IPS DF 19.7 (cell line): ENCODE results near the gene HES5.

Source experiments
- DNase-seq: peaks from one replicate; pipeline ENCODE4 v3.0.0-alpha.2; 2013; ENCODE audit warnings: low read depth, low spot score

The HES5 gene

GRCh38 chr1:2530513-2531361, 674 bp upstream of the HES5 start:
- DNase-seq, result no peak

- no peak for DNase-seq
These were observed 888 bp downstream of the HES5 start for GRCh38 chr1:2528966-2529783.

GRCh38 chr1:2528611-2528965, 1.5 kb downstream of the HES5 start:
- DNase-seq, result no peak

- no peak for DNase-seq
These were observed 2.0 kb downstream of the HES5 start for GRCh38 chr1:2528016-2528415.

DNA sequence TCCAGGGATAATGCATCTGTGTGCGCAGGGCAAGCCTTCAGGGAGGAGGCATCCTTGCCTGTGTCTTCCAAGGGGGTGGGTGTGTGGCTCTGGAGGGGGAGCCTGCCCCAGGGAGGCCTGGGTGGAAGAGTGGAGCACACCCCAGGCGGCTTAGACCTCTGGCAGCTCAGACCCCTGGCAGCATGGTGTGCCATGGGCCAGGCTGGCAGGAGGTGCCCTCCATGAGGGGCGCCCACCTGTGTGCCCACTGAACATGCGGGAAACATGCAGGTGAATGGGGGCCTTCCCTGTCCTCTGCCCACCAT, 2.6 kb downstream of the HES5 start:
- no peak for DNase-seq

DNA sequence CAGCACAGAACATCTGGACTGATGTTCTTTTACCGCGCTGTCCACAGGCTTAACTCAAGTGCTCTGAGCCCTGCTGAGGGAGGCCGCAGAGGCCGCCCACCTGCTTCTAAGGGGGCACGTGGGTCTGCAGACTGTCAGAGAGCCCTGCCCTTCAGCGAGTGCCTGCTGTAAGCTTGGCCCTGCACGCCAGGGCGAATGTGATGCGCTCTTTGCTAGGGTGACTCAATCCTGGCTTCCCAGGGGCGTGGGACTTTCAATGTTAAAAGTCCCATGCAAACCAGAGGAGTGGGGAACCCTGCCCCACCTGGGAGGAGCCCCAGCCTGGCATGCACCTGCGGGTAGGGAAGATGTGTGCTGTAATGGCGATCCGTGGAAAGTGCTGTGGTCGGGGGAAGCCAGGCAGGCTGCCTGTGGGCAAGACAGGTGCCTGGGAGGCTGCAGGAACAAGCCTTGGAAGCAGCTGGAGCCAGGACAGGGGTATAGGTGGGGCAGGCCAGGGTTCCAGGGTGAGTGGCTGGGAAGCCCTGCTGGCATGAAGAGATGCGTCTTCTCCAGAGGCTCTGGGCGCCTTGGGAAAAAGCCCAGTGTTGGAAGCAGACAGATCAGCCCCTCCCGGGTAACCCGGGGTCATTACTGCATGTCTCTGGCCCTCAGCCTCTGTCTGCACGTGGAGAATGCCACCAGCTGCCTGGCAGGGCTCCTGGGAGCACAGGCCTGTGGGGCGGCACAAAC, 3.1 kb downstream of the HES5 start:
- DNase-seq, result no peak

DNA sequence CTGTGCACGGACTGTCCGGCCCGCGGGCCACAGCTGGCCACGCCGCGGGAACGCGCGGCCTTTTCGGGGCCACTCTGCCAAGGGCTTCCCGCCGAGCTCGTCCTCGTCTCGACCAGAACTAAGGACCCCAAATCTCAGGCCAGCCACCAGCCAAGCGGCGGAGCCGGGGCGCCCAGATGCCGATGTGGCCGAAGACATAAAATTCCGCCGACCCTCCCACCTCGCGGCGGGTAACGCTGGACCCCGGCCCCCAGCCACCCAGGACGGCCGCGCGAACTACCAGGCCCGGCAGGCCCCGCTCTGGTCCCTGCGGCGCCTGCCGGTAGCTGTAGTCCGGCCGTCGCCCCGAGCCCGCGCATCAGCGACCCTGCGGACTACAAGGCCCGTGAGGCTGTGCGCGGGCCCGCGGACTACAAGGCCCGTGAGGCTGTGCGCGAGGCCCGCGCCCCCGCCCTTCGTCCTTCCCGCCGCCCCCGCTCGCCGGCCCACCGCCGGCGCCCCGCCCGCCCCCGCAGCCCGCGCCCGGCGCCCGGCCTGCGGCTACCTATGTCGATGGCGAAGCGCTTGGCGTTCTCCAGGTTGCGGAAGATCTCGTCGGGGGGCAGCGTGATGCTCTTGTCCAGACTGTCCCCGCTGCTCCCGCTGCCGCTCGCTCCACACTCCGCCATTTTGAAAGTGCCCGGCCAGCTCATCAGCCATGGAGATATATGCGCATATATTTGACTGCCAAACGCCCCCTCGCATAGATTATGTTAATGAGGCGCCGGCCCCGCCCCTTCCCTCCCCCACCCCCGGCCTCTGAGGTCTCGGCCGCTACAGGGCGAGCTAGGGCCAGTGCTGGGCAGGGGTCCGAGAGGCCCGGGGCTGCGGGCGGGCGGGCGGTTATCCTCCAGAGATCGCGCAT, 3.9 kb downstream of the HES5 start, which contains the start of gene PANK4:
TSS of gene PANK4 (minus strand) at position 677 of the 904 bp plus-strand sequence. CDS start at position 668, 9 bp downstream.
- no peak for DNase-seq

GRCh38 chr1:2525572-2525919, 4.5 kb downstream of the HES5 start:
- no peak for DNase-seq

- DNase-seq, result no peak
These were observed 6.0 kb downstream of the HES5 start for GRCh38 chr1:2523891-2524609.

DNA sequence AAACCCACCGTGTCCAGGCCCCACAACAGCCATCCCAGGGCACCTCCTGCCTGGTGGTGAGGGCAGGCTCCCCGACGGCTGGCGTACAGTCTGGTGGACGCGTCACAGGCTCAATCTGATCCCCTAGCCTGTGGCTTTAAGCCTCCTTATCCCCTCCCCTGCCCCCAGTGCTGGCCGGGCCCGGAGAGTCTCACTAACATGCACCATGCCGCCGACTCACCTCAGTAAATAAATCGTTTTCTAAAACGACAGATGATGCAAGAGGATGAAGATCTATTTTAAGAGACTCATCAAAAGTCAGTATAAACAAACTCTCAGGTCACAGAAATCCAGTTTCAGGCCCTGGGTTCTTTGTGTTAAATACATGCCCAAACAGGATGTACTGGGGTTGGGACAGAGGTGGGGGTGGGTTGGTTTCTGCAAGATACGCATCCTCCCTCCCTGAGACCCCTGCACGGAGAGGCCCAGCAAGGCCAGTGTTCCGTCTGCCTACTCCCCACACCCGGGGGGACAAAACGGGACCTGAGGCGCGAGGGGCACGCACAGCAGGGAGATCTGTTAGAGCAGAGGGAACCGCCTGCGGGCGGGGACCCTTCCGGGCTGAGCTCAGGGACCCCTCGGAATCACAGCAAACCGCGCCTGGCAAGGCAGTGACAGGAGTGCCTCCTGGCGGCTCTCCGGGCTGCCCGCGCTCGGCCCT, 6.7 kb downstream of the HES5 start:
- no peak for DNase-seq

DNA sequence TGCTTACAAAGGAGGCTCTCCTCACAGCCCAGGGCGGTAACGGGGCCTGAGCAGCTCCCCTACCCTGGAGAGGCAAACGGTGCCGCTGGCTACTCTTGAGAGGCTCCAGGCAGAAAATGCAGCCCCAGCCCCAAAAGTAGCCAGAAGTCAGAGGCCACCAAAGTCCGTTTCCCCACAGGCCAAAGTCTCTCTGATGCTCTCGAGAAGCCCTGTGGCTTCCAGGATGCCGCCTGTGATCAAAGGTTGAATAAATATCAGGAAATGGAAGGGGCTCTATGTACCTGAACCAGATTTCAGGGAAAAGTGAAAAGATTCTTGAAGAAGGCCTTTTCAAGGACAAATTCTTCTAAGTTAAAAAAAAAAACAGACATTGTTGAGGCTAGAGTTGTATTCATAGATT, 7.8 kb downstream of the HES5 start:
- no peak for DNase-seq

DNA sequence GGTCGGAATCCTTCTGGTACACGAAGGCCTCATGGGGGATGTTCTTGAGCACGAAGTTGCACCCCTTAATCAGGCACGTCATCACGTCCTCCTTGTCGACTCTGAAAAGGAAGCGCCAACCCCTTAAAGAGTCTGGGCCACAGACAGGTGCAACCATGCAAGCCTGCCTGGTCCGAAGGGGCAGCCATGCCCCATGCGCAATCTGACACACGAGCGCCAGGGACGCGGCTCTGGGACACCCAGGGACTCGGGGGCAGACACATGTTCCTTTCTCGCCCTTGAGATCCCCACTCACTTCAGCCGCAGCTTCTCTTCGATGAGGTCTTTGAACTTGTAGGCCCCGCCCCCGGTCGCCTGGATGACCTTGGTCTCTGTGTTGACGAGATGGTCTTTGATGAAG, 9.3 kb downstream of the HES5 start:
- no peak for DNase-seq

- DNase-seq, result no peak
These were observed 9.9 kb downstream of the HES5 start for GRCh38 chr1:2520206-2520605.

GRCh38 chr1:2519729-2520128, 10.3 kb downstream of the HES5 start:
- no peak for DNase-seq

- DNase-seq, result no peak
These were observed 10.9 kb downstream of the HES5 start for GRCh38 chr1:2519029-2519685.

DNA sequence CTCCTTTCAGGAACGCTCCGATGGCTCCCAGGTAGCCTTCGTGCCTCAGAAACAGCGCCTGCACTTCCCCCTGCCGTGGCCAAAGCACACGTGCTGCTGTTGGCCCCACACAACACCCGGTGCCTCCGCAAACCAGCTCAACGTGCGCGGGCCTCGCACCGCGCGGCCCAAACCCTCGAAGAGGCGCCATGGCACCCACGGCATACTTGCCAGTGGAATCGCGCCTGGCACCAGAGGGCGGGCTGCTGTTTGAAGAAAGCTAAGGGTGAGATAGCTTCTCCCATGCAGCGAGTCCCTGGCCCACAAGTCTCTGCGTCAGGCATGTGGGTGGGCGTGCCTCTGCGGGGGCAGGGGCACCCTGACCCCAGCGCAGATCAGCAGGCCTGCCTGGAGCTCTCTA, 11.5 kb downstream of the HES5 start:
- DNase-seq, result no peak

DNA sequence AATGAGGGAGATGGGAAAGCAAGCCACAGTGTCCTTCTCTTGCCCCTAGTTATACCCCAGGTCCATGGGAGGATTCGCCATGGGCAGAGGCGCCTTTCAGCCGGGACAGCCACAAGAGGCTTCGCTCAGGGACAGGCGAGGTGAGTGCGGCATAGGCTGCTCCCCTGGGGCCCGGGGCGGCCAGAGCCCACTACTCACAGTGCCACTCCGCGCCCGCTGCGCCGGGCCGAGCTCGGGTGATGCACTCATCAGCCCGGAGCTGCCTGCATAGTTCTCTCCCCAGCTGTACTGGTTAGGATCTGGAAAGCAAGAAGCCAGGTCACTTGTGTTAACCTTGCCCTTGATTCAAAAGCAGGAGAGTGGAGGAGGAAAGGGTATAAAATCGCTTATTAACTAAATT, 12.1 kb downstream of the HES5 start:
- DNase-seq, result no peak

GRCh38 chr1:2516946-2517345, 13.1 kb downstream of the HES5 start:
- DNase-seq, result no peak

DNA sequence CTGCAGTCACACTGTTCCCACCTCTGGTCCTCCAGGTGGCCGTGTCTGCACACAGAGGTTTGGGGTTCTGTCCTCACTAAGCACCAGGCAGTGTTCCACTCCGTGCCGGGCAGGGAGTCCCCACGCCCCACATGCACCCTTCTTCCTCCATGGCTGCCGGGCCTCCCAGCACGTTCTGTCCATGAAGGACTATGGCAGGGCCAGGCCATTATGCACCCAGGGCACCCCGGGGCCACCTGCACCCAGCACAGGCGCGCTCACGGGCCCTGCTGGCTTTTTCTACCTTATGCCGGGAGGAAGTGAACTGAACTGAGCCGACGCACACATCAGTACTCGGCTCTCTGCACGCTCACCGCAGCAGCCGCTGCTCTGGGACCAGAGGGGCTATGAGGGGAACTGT, 13.9 kb downstream of the HES5 start:
- no peak for DNase-seq

- no peak for DNase-seq
These were observed 14.3 kb downstream of the HES5 start for GRCh38 chr1:2515763-2516080.
